OCI-LY3 (cell line): ENCODE results near the gene ARSD.
"Not testable (repeated sequence)": the region's sequence is repeated elsewhere in the genome, so short reads cannot be mapped to it uniquely, and the experiment has no call there.

Experiments
- H2AFZ ChIP-seq: fragments of 200-600, 300-600 bp; shearing (Covaris generic); 2 replicates; pipeline ENCODE4 v1.6.0; 2014; ENCODE audit warnings: antibody characterized with exemption, low read depth, low read length
- H3K27ac ChIP-seq: fragments of 200-600, 300-600 bp; sonication (generic); 2 replicates; pipeline ENCODE4 v1.5.1; 2014; ENCODE audit warnings: mild to moderate bottlenecking, low read length, moderate library complexity, mixed read lengths
- H3K27me3 ChIP-seq: fragments of 200-600, 300-600 bp; sonication (generic); 2 replicates; pipeline ENCODE4 v1.6.1; 2014; ENCODE audit warnings: low read depth, low read length, mixed read lengths
- H3K36me3 ChIP-seq: fragments of 200-600, 300-600 bp; sonication (generic); replicated peaks from 2 replicates; pipeline ENCODE3; 2014; ENCODE audit warnings: low read depth, low read length, mixed read lengths
- H3K4me1 ChIP-seq: fragments of 300-600, 200-600 bp; sonication (generic); 2 replicates; pipeline ENCODE4 v1.6.1; 2014; ENCODE audit warnings: low read length, mixed read lengths
- H3K4me2 ChIP-seq: fragments of 200-600, 300-600 bp; sonication (generic); 2 replicates; pipeline ENCODE4 v1.6.1; 2014; ENCODE audit warnings: low read length, mixed read lengths
- H3K4me3 ChIP-seq: fragments of 300-600, 200-600 bp; sonication (generic); 2 replicates; pipeline ENCODE4 v1.5.1; 2014; ENCODE audit warnings: antibody characterized with exemption, mild to moderate bottlenecking, low read length, moderate library complexity
- H3K79me2 ChIP-seq: fragments of 300-600, 200-600 bp; shearing (Covaris generic); 2 replicates; pipeline ENCODE4 v1.6.1; 2014; ENCODE audit warnings: mild to moderate bottlenecking, low read length, mixed read lengths
- H3K9ac ChIP-seq: fragments of 300-600, 200-600 bp; shearing (Covaris generic); 2 replicates; pipeline ENCODE4 v1.6.0; 2014; ENCODE audit warnings: mild to moderate bottlenecking, low read length, moderate library complexity
- H3K9me3 ChIP-seq: fragments of 200-600, 300-600 bp; shearing (Covaris generic); 2 replicates; pipeline ENCODE4 v1.6.1; 2014; ENCODE audit warnings: low read length, mixed read lengths; ENCODE audit not compliant: insufficient read depth
- H4K20me1 ChIP-seq: fragments of 200-600, 300-600 bp; sonication (generic); 2 replicates; pipeline ENCODE4 v1.6.1; 2016; ENCODE audit warnings: low read length, mixed read lengths; ENCODE audit not compliant: insufficient read depth
- CTCF ChIP-seq: fragments of 200-600, 300-600 bp; sonication (generic); IDR thresholded peaks from 2 replicates; pipeline ENCODE4 v1.5.1; 2014; ENCODE audit warnings: antibody characterized with exemption, low read length, low read depth
- EZH2phosphoT487 ChIP-seq: fragments of 200-600 bp; shearing (Covaris generic); IDR thresholded peaks from 2 replicates; pipeline ENCODE4 v1.6.1; 2018; ENCODE audit warnings: antibody characterized with exemption, mixed run types, low read depth

Gene ARSD

GRCh38 chrX:2958199-2958598 is 29.1 kb upstream of the ARSD start:
- Histone ChIP-seq H3K4me2 (no peak overlapping the region), H3K4me3 (no peak overlapping the region), H4K20me1 (no peaks in the 10 kb centered on the region), H3K27me3 (no peaks in the 10 kb centered on the region), H3K4me1 (no peaks in the 10 kb centered on the region), H2AFZ (no peak overlapping the region), H3K79me2 (no peaks in the 10 kb centered on the region), H3K9me3 (no peaks in the 10 kb centered on the region), H3K36me3 (no peaks in the 10 kb centered on the region), H3K27ac (no peak overlapping the region), H3K9ac (no peak overlapping the region)
- TF ChIP-seq CTCF (no peak), EZH2phosphoT487 (no peak)

- H3K79me2 ChIP-seq: no peaks in the 10 kb centered on the region
- H3K9me3 ChIP-seq: no peaks in the 10 kb centered on the region
- no peak for TF ChIP-seq CTCF
- no peak overlapping the region for H2AFZ ChIP-seq
- H3K27ac ChIP-seq: no peak overlapping the region
- H3K9ac ChIP-seq: no peak overlapping the region
- no peaks in the 10 kb centered on the region for H3K27me3 ChIP-seq
- H3K4me2 ChIP-seq: no peak overlapping the region
- H4K20me1 ChIP-seq: no peaks in the 10 kb centered on the region
- H3K4me1 ChIP-seq: no peaks in the 10 kb centered on the region
- H3K36me3 ChIP-seq: no peaks in the 10 kb centered on the region
- no peak overlapping the region for H3K4me3 ChIP-seq
These were observed 26.7 kb upstream of the ARSD start for GRCh38 chrX:2955838-2956237.

- no peaks in the 10 kb centered on the region for H3K4me1 ChIP-seq
- no peaks in the 10 kb centered on the region for H3K79me2 ChIP-seq
- no peak overlapping the region for H3K4me2 ChIP-seq
- no peaks in the 10 kb centered on the region for H4K20me1 ChIP-seq
- H2AFZ ChIP-seq: no peak overlapping the region
- no peaks in the 10 kb centered on the region for H3K36me3 ChIP-seq
- no peak overlapping the region for H3K27ac ChIP-seq
- TF ChIP-seq EZH2phosphoT487 (no peak), CTCF (no peak)
- H3K4me3 ChIP-seq: no peak overlapping the region
- no peaks in the 10 kb centered on the region for H3K9me3 ChIP-seq
- H3K9ac ChIP-seq: no peak overlapping the region
- H3K27me3 ChIP-seq: no peaks in the 10 kb centered on the region
These were observed 26.1 kb upstream of the ARSD start for GRCh38 chrX:2955281-2955680.

GRCh38 chrX:2954541-2954940 is 25.4 kb upstream of the ARSD start:
- no peak overlapping the region for H3K27ac ChIP-seq
- H4K20me1 ChIP-seq: no peaks in the 10 kb centered on the region
- H2AFZ ChIP-seq: no peak overlapping the region
- no peak overlapping the region for H3K4me3 ChIP-seq
- no peaks in the 10 kb centered on the region for H3K79me2 ChIP-seq
- H3K4me1 ChIP-seq: no peaks in the 10 kb centered on the region
- no peak for TF ChIP-seq EZH2phosphoT487
- no peak for TF ChIP-seq CTCF
- no peaks in the 10 kb centered on the region for H3K36me3 ChIP-seq
- no peaks in the 10 kb centered on the region for H3K9me3 ChIP-seq
- no peak overlapping the region for H3K9ac ChIP-seq
- H3K4me2 ChIP-seq: no peak overlapping the region
- no peaks in the 10 kb centered on the region for H3K27me3 ChIP-seq

- H3K4me2 ChIP-seq, H3K9me3 ChIP-seq, H3K27me3 ChIP-seq, H4K20me1 ChIP-seq, H3K4me1 ChIP-seq, H3K79me2 ChIP-seq, H3K9ac ChIP-seq, H3K4me3 ChIP-seq, H3K27ac ChIP-seq, H3K36me3 ChIP-seq, H2AFZ ChIP-seq: not testable (repeated sequence)
These were observed 8.8 kb upstream of the ARSD start for GRCh38 chrX:2937942-2938341.
